Cerebellar nuclear complex (tissue), 1 donor: ENCODE measurements around the gene TMPRSS4.

Source experiments
- DNase-seq, 2 experiments: peaks; one replicate each; lab custom pipeline; 2025; lab: John Stamatoyannopoulos, UW

Gene TMPRSS4

DNA sequence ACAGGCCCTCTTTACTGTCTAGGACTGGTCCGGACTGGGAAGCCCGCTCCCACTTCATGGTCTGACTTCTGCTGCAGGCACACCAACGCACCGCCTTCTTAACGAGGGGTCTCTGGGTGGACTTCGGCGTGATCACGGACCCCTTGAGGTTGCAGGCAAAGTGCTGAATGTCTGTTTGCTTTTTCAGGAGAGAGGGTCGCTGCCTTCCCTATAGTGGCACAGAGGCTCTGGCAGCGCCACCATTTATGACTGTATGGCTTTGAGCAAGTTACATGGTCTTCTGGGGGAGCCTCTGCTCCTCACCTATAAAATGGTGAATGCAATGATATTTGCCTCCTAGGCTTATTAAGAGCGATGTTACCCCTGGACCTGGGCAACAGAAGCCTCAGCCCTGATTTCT is 77.1 kb downstream of the TMPRSS4 start:
- no peak for DNase-seq

DNA sequence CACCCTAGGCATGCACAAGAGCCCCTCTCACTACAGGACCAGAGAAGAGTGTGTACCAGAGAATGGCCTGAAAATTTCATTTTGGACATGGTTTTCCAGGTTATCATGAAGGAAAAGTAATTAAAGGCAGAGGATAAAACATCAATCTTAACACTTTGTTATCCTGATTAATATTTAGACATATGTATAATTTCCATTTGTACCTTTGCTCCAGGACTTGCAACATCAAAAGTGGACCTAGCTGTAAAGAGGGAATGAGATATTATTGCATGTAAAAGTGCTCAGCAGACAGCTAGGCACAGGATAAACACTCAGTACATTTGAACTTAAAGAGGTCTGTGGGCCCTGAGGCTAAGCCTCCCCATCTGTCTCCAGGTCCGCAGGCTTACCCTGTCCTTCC is 77.8 kb downstream of the TMPRSS4 start:
- no peak for DNase-seq

DNA sequence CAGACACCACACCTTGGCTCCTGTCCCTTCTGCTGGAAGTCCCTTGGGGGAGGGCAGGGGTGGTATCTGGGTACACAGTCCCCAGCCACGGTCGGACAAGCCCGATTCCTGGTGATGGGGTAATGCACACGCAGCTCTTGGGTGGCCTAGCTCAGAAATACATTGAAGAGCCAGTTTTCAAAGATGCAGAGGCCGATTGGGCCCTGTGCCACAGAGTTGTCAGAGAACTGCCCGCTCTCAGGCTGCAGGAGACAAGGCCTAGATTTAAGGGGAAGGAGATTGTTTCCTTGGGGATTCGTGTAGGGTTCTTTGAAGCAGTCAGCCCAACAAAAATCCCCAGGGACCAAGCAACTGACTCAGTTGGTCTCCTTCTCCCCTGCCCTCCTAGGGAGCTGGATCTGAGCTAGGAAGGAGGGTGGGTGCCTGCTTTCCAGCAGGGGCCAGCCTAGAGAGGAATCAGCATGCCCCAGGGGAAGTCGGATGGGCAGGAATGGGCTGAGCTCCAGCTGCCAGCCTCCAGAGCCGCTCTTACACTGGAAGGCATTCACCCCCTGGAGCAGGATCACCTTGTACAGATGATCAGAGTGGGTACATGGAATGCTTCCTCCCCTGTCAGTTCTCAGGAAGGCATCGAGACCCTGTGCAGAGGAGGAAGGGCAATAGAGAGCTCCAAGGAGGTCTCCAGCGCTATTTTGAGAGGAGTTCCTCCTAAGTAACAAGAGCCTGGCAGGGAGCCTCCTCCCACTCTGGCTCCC is 79.1 kb downstream of the TMPRSS4 start:
- DNase-seq = no peak

DNA sequence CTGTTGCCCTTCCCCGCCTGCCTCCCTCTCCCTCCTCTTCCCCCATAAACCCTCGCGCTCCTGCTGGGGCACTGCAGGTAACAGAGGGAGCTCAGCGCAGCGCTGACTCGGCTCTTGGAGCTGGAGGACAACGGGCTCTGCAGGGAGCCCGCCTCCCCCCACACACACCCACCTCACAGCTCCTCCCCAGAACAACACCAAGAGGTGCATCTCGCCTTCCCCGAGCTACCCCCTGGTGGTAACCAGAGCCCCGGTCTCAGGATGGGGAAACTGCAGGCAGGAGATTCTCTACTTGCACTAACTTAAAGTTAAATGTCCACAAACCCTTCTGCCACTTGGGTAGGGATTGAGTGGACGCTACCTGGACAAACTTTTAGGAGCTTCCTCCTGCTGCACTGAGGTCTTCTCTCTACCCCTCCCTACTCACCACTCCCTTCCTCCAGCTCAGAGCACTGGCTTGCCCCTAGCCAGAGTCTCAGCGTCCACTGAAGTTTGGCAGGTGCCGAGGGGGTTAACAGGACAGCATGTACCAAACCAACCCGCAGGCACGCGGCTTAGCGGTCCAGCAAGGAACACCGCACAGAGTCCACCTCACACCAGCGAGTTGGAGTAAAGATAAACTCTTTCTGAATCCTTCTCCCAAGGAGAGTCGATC is 79.8 kb downstream of the TMPRSS4 start:
- no peak for DNase-seq

DNA sequence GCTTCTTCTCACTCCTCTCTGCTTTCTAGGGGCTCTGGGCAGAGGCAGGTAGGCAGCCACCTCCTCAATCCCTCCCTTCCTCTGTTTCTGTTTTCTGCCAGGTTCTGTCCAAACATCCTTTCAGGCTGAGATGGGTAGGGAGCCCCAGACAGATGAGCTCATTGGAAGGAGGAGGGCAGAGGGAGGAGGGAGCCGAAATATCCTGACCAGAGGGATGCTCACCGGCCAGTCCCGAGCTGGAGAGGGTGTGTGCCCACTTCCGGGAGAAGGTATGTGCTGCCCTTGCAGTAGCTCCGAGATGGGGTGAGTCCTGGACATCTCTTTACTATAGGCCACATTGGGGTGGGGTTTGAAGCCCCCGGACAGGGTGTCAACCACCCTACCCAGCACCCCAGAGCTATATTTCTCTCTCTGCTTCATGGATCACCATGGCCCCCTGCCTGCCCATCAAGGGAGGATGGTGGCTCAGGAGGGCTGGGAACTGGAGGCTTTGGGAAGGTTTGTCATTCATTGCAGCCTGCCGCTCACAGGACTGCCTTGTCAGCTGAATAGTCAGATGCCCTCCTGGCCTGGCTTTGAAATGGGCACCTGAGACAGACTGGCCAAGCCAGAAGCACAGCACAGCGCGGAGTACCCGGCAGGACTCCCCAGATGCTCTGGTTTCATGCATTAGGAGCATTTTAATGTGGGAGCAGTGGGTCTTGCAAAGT is 80.5 kb downstream of the TMPRSS4 start:
- no peak for DNase-seq

DNA sequence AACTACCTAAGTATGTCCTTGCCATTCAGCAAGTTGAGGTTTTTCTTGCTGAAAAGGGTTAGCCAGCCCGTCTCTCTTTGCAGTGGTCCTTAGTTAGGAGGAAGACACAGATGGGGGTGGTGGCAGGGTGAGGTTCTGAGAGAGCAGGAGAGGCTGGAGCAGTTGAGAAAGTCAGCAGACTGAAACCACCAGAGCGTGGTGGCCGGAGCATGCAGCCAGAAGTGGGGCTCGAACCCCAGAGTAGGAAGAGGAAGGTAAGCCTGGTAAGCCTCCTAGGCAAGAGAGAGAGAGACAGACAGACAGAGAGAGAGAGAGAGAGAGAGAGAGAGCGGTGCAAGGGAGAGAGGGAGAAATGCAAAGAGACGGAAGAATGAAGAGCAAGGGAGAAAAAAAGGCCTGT is 84.9 kb downstream of the TMPRSS4 start:
- DNase-seq = no peak

DNA sequence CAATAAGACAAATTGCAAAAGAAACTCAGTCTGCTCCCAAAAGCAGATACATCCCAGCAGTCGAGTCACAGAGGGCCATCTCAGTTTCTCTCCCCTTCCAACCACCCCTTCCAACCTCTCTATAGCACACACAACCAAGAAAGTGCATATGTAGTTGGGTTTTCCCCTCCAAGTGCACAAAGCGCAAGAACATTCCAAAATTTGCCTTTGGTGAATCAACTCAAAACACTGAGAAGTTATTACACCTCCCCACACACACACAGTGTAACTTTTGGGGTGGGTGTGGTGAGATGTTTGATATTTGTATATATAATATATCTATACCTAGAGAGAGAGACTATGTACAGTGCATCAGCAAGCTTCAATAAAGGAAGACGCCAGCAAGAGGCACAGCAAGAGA is 86.0 kb downstream of the TMPRSS4 start:
- DNase-seq = no peak

DNA sequence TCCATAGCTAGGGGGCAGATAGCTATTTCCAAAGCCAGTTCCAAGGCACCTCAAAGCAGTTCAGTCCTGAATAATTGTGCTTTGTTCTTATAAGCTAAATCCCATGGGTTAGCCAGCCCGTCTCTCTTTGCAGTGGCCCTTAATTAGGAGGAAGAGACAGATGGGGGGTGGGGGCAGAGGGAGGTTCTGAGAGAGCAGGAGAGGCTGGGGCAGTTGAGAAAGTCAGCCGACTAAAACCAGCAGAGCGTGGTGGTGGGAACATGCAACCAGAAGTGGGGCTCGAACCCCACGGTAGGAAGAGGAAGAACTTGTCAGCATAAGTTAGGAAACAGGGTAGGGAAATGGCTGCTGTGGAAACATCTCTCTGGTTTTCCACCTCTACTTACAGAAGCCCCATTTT is 86.6 kb downstream of the TMPRSS4 start:
- no peak for DNase-seq

DNA sequence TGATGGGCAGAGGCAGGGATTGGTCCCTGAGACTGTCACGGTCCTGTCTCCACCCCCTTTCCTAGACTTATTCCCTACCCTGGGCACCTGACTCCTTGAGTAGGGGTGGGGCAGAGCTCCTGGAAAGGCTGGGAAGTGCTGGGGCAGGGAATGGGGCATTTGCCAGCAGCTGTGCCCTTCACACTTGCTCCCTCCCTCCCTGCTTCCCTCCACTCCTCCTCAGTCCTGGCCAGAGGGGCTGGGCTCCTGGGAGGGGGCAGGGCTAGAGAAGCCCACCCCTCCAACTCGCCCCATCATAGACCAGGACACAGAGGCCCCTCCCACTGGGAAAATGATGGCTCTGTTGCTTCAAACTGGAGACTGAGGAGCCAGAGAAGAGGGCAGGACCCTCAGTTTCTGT is 88.0 kb downstream of the TMPRSS4 start:
- no peak for DNase-seq

DNA sequence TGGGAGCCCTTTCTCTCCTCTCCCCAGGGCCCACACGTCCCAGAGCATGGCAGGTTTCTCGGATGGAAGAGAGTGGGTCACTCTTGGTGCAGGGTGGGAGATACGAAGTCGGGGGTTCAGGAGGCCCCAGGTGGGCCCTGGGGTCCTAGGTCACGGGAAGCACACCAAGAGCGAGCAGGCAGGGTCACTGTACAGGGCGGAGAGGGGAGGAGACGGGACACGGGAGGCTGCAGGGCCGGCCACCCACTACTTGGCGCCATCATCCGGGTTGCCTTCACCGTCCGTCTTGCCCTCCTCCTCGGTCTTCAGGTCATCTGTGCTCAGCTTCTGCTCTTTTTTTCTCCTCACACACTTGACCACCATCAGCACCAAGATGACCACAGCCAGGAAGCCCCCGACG is 89.8 kb downstream of the TMPRSS4 start:
- no peak for DNase-seq

DNA sequence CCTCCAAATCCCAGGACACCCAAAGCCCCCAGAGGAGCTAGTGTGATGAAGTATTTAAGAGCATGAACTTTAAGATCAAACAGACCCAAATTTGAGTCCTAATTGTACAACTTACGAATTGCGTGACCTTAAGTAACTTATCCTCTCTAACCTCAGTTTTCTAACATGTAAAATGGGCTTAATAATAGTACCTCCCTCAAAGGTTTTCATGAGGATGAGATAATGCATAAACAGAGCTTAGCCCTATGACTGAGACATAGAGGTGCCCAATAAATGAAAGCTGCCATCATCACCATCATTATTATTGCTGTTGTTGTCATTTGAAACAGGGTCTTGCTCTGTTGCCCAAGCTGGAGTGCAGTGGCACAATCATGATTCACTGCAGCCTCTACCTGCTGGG is 90.4 kb downstream of the TMPRSS4 start:
- no peak for DNase-seq

DNA sequence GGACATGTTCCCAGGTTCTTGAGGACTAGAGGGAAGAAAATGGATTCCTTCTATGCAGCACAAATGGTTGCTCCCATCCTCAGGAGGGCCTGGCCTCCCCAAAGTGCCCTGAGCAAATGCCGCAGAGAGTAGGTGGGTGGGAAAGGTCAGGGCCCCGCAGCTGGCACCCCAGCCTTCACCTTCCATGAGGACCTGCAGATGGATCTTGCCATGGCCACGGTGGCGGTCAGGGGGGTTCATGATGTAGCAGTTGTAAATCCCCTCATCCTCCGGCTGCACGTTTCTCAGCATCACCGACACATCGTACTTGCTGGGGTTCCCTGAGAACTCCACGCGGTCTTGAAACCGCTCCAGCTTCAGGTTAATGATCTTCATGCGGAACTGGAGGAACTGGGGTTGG is 91.0 kb downstream of the TMPRSS4 start:
- DNase-seq = no peak

DNA sequence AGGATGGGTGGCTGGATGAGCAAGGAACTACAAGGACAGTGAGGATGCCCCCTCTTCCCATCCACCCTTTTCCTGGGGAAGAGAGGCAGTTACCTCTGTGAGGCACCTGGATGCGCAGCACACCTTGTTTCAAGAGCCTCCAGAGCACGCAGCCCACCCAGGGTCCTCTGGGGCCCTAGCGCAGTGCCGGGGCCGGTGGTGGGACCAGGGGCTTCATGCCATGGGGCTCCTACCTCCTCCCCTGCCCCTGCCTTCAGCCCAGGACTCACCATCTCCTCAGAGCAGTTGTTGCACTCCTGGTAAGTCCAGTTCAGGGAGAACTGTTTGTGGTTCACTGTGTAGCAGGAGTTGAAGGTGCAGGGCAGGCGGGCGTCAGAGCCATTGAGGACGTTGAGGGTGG is 91.4 kb downstream of the TMPRSS4 start:
- no peak for DNase-seq

DNA sequence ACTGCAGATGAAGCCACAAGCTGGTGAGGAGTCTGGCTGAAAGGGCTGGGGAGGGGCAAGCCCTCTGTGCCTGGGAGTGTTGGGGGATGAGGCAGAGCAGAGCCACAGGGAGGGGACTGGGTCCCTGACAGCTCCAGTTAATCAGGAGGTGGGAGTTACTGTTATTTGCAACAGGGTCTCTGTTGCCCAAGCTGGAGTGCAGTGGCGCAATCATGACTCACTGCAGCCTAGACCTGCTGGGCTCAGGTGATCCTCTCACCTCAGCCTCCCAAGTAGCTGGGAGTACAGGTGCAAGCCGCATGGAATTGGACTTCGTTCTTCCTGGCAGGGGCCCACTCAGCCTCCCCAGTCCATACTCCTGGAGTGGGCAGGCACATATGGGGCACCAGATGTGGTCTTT is 91.9 kb downstream of the TMPRSS4 start:
- no peak for DNase-seq

DNA sequence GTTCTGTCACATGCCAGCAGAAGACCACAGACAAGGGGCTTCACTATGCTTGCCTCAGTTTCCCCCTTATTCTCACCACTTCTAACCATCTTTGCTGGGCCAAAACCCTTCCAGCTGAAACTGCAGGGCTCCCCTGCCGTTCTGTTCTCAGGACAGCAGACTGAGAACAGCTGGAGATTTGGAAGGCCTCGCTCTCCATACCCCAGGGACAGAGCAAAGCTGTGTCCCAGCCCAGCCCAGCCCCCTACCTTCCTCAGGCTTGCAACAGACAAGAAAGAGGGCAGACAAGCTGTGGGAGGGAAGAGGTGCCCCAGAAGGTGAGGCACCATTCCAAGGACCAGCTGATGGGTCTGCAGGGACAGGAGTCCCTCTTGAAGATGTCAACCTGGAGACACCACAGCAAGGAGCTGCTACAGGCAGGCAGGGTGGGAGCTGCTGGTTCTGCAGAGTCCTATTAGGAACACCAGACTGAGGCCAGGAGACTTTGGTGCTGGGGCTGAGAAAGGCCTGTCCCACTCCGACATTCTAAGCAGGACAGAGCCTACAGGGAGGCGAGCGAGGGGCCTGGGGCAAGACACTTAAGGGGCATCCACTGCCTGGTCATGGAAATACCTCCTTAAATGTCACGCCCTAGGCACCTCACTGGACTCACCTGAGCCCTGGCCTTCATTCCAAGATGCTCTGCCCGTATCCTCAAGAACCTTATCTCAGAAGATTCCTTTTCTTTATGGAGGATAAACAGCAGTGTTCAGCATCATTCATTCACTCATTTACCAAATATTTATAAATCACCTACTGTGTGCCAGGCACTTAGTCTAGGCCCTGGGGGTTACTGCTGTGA is 92.6 kb downstream of the TMPRSS4 start:
- no peak for DNase-seq

DNA sequence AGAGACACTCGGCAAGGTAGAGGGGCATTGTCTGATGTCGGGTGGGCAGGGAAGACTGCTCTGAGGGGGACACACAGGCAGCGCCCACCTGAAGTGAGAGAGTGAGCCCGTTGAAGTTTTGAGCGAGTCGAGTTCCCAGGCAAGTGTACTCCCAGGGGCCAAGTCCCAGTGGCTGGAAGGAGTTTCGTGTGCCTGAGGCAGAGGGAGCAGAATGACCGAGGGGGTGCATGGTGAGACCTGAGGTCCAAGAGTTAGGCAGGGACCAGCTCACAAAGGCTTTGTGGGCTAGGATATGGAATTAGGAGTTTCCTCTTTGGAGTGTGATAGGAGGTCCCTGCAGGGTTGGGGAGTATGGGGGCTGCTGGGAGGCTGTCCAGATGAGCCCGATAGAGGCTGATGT is 93.4 kb downstream of the TMPRSS4 start:
- DNase-seq = no peak

DNA sequence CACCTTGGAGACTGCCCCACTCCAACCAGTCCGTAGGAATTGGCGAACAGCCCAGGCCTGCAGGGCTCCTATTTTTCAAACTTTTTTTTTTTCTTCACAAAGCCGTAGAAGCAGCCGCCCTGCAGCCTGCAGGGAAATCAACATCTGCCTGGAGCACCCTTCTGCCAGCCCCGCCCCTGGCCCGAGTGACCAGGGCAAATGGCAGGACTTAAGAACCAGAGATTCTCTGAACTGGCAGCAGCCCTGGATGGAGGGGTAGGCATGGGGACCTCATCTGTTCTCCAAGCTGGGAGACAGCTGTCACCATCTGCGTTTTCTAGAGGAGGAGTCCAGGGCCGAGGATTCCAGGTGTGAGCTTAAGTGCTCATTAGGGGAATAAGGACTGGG is 94.0 kb downstream of the TMPRSS4 start:
- DNase-seq = no peak
